Tibial nerve (tissue), 4 donors: ENCODE data around the gene NKAIN4.

Source experiments
- CTCF ChIP-seq, 5 experiments: fragments of 200-600 bp in 3 of 5; fragments of 450-650 bp in 2 of 5; sonication (generic) in 3 of 5; IDR thresholded peaks; one replicate each; pipeline ENCODE4 v1.5.1; 2016 to 2019; ENCODE audit warnings: antibody characterized with exemption in 5 of 5, mild to moderate bottlenecking in 3 of 5, moderate library complexity in 2 of 5
- EP300 ChIP-seq, 2 donors: sonication (generic); formaldehyde crosslinking; IDR thresholded peaks; one replicate each; pipeline ENCODE4 v1.6.1; 2017; ENCODE audit warnings: antibody characterized with exemption in 2 of 2, mild to moderate bottlenecking in 1 of 2
- POLR2A ChIP-seq, 2 donors: fragments of 450-650 bp; IDR thresholded peaks; one replicate each; pipeline ENCODE4 v1.6.1; 2017; ENCODE audit warnings: antibody characterized with exemption in 2 of 2, mild to moderate bottlenecking in 2 of 2, moderate library complexity in 2 of 2

DNA sequence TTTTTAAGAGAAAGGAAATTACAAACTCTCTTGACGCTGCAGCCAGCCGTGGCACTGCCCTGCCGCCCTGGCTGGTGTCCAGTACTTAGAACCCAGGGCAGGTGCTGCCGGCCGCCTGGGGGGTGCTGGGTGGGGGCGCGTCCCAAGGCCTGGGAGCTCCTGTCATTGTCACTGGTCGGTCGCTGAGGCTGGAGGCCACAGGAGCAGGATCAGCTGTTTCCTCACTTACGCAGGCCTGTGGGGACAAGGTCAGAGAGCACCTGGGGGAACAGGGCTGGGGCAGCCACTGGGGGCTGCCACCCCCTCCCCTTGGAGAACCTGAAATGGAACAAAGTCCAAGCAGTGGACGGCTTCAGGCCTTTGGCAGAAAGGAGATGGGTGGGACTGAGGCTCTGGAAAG, 13.0 kb downstream of the NKAIN4 start:
- TF ChIP-seq CTCF (IDR thresholded peaks at IDR 0.05) (no peak), POLR2A (IDR thresholded peaks at IDR 0.05) (no peak), EP300 (IDR thresholded peaks at IDR 0.05) (no peak)
